Myocyte (in vitro differentiated cells): Measurements from ENCODE around the gene NGB. TPM values are rescaled to one million over a fixed set of nuclear protein-coding genes. Genes with fewer than 3 reads are reported as not detected.
A peak's percentile ranks its signal among the peaks of the same experiment; 100 is the strongest.
"Not testable (repeated sequence)": the region's sequence is repeated elsewhere in the genome, so short reads cannot be mapped to it uniquely, and the experiment has no call there.

ENCODE experiments used
- DNase-seq: peaks from one replicate; pipeline ENCODE4 v3.0.0-alpha.2; 2012; ENCODE audit warnings: low read depth
- polyA plus RNA-seq: library from polyadenylated mRNA; unstranded; fragments of >200 nt; gene quantifications from one replicate; pipeline ENCODE4 v1.2.1, GENCODE V29; 2012; ENCODE audit warnings: missing spikeins
- total RNA-seq: library from RNA; depleted of rRNA; stranded (reverse); fragments of >200 nt; gene quantifications from 2 replicates; pipeline ENCODE4 v1.2.3, GENCODE V29; 2014

The NGB gene, protein sequence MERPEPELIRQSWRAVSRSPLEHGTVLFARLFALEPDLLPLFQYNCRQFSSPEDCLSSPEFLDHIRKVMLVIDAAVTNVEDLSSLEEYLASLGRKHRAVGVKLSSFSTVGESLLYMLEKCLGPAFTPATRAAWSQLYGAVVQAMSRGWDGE
- total RNA-seq = not detected in 2 replicates
- polyA plus RNA-seq = not detected

DNA sequence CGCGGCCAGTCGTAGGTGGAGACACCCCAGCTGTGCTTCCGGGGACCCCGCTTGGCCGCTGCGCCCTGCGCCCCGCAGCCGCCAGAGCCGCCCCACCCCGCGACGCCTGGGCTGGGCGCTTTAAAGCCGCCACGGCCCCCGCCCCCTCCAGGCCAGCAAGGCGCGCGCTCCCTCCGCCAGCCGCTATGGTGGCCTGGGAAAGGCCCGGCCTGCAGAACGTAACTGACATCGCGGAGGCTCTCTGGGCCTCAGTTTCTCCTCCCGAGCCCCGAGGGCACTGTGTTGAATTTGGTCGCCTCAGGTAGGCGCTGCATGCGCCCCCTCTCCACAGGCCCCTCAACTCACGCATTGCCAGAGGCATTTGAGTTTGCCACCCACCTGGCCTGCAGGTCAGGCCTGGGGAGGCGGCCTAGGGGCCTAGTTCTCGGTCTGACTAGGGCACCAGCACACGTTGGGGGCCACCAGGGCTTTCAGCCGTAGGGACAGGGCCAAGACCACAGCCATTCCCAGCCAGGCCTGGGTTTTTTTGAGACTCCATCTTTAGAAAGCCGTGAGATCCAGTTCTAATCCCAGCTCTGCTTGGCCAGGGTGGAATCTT, at the start of gene NGB:
TSS of gene NGB (minus strand) at position 94 of the 598 bp plus-strand sequence. CDS start 269 bp downstream, outside the sequence.
- no peak for DNase-seq

DNA sequence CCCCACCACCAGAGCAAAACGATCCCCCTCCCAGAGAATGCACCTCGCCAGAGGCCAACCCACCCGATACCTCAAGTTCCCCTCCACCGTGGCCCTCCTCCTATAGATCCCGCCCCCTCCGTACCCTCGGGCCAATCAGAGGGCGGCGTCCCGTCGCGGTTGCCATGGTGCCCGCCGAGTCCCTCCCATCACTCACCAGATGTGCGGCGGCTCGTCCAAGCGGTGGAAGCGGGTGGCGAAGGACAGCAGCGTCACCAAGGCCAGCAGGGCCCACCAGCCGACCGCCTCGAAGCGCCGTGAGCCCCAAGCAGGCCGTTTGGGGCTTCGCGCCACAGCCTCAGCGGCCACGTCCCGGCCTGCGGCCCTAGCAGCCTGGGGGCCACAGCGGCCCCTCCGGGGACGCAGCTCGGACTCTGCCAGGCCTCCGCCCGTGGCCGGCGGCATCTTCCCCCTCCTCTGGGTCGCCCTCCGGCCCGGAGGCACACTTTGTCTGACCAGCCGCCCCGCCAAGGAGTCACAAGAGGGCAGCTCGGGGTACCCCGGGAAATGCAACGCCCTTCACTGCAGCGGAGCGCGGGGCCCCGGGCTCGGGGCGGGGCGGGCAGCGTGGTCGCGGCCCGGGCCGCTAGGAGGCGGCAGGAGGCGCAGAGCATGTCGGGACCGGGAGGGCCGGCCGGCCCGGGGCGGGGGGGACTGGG, 49.4 kb upstream of the NGB start, which contains the start of gene POMT2:
TSS of gene POMT2 (minus strand) at position 646 of the 698 bp plus-strand sequence. CDS start at position 444, 202 bp downstream.
- peak; percentile 92 for DNase-seq

DNA sequence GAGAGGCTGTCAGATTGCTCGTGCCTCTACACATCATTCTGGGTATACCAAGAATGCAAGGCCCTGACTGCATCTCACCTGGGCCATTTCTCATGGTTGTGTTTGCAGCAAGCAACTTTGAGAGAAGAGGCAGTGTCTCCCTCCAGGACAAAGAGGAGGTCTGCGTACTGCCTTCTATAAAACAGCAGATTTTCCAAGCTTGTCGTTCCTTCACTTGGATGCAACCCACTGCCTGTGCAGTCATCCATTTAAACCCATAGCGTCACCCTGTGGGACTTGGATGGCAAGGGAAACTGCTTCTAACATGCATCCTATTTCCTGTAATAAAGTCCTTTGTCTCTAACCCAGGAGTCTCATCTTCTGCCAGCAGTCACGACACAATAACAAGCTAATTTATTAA, 48.4 kb upstream of the NGB start:
- DNase-seq = no peak

DNA sequence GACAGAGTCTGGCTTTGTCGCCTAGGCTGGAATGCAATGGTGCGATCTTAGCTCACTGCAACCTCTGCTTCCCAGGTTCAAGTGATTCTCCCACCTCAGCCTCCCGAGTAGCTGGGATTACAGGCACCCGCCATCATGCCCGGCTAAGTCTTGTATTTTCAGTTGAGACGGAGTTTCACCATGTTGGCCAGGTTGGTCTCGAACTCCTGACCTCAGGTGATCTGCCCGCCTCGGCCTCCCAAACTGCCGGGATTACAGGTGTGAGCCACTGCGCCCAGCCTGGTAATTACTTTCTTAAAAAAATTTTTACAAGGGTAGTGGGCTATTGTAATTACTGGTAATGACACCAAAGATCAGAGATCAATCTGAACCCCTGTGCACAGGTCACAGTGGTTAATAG, 47.8 kb upstream of the NGB start:
- not testable (repeated sequence) for DNase-seq

DNA sequence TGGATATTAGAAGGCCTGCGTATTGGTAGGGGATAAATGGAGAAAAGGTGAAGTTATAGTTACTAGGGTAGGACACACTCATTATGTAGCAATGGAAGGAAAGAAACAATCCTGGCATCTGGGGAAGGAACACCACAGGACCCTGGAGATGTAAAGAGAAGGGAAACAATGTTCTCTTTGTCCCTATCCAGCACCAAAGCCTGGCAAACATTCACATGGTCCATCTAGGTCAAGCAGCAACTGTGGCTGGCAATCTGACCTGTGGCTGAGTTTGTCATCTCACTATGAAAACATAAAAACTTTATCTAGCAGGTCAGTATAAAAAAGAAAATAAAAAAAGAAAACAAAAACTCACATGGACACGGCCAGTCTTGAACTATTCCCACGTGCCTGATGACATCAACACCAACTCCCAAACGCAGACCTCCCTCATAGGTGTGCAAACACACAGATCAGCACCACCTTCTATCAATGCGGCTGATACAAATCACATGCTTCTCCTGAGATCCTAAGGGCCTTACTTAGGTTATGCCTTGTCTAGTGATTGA, 47.1 kb upstream of the NGB start:
- DNase-seq = peak; percentile 17

DNA sequence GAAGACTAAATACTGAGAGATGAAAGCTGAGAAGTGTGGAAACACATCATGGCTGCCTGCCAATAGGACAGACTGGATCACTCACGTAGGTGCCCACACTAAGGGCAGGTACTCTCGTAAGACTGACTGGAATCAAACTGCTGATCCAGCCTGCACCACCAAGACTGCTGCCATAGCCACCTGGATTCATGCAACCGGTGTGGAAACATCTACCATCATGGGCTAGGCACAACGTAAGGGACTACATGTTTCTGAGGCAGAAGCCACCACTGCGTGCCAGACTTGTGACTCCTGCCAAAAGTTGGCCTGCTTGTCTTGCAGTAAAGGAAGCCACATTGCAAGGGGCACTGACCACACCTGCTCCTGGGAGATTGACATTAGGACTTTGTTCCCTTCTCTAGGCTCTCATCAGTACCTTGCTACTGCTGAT, 45.9 kb upstream of the NGB start:
- DNase-seq = peak; percentile 19

DNA sequence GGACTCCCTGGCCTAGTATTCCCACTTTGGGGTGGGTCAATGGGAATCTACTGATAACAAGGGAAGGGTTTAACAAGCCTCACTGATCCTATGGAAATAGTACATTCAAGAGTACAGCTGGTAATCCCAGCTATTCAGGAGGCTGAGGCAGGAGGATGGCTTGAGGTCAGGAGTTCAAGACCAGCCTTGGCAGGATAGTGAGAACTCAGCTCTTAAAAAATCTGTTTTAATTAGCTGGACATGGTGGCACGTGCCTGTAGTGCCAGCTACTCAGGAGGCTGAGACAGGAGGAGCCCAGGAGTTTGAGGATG, 45.1 kb upstream of the NGB start:
- DNase-seq = no peak

DNA sequence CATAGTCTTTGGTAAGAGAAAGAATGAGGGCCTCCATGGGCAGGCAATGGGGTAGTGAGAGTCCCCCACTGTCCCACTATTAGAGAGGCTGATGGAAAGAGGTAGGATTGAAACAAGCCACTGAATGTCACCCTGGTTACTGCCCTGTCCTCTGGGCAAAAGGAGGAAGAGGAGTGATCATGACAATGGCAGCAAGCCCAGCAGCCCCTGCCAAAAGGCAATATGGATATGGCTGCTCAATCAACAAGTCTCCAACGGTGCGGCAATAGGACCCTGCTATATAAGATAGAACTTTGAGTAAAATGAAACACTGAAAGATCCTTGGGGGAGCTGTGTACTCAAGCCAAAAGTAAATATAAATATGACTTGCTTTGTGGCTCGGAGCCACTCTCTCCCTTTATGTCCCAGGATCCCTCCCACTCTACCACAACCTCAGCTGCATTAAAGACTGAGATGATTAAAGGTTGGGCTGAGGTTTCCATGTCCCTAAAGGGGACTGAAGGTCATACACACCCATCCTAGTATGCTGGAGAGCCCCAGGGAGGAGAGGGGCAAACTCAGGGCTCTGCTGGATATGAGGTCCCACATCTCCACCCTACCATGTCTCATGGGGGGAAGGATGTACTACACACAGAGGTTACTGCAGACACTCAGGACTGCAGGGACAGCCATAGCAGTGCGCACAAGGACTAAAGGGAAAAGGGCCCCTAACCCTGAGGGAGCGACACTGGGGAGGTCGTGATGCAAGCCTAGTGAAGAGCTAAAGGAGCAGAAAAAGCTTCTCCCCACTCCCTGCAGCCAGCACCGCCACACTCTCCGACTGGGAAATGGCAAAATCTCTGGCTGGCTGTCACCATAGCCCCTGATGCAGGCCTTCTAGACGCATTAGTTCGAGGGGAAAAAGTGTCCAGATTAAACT, 43.8 kb upstream of the NGB start:
- DNase-seq = no peak

DNA sequence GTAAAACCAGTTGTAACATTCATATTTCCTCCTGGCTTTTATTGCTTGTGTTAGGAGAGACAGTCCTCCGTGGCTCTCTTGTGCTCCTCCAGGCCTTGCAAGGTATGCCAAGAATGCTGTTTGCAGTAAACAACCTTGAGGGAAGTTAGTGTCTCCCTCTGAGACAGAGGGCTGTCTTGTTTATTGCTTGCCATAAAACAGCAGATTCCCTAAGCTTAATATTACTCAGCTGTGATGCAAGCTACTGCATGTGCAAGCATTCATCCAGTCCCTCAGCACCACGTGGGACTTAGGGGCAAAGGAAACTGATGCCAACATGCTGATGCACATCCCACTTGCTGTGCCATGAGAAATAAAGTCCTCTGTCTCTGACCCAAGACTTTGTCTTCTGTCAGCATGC, 43.0 kb upstream of the NGB start:
- peak; percentile 57 for DNase-seq

DNA sequence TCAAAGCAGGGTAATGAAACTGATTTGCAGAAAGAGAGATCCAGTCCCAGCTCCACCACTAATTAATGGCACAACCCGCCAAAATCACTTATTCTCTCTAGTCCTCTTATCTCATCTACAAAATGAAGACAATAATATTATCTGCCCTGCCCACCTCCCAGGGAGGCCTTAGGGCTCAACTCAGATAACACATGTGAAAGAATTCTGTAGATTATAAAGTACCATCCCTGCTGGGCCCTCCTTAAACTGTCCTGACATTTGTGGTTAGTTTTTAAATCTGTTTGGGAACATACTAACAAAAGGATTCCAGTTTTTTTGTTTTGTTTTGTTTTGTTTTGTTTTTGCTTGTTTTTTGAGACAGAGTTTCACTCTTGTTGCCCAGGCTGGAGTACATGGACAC, 42.4 kb upstream of the NGB start:
- no peak for DNase-seq

DNA sequence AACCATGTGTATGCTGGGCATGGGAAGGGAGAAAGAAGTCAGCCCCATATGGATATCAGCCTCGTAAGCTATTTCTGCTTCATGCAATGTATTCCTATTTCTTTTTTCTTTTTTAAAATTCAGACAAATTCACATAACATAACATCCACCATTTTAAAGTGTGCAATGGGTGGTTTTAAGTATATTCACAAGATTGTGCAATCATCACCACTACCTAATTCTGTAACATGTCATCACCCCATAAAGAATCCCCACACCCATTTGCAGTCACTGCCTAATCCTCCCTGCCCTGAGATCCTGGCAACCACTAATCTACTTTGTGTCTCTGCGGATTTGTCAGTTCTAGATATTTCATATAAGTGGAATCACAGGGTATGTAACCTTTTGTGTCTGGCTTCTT, 40.2 kb upstream of the NGB start:
- DNase-seq = peak; percentile 32

DNA sequence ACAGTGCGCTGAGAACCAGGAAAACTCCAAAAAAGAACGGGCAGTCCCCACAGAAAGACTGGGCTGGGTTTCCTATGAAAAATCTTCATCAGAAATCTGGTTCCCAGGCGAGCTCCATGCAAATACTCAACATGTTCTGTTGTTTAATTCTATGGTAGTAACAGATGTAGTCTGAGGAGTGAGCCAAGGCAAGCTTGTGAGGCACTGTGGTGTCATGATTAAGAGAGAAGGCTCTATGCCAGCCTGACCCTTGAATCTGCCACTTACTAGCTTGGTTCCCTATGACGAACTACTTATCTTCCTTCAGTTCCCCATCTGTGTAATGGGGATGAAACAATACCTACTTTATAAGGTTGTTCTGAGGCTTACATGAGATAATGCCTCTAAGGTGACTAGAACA, 39.0 kb upstream of the NGB start:
- DNase-seq = peak; percentile 47

DNA sequence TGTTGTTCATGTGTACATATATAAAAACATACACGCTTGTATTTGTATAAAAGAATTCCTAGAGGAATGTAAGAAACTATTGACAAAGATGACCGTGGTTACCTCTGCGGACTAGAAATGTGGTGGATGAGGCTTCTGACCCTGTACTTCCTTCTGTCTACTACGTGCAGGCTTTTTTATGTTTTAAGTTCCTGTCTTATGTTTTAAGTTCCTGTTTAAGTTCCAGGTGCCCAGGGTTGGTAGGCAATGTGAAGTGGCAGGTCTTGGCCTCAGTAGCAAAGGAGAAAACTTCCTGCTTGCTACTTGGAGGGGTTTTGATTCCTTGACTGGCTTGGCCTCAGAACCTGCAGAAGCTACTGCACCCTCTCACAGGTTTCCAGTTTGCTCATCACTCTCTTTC, 38.1 kb upstream of the NGB start:
- DNase-seq = no peak

DNA sequence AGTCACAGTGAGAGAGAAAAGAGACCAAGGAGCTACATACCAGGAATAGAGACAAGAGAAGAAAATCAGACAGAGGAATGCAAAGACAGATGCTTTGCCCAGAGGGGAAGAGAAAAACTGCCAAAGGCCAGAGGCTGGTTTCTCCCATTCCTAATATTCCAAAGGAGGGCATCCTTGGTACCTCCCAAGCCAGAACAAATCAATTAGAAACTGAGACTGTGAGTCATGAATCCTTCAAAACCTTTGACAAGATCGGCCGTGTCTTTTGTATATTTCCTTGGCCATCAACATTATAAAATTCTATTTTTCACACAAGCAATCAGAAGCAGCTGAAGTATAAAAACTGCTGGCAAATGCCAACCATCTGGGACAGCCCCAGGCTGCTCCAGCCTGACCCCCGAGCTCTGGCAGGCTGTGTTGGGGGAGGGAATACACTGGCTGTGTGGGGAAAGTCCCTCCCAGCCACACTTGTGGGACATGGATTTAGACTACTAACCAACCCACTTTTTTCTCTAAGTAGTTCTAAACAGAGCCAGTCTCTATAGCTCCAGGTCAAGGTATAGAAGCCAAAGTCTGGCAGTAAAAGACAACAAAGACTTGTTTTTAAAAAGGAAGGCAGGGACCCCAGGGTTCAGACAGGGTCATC, 36.0 kb upstream of the NGB start:
- DNase-seq = peak; percentile 74

DNA sequence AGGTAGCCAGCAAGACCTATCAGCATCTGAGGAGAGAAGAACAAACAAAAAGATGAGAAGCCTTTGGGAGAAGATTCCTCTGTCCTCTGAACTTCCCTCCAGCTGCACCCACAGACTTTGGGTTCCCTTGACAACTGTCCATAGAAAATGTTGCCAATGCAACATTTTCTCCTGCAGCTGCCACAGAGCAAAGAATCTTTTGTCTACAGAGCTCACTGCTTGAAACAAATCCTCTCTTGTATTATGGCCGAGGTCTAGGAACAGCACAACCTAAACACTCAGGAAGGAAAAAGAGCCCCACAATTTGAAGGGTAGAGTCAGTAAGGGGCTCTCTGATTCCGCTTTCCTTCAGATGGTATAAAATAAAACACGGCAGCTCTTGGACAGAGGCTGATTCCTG, 35.4 kb upstream of the NGB start:
- DNase-seq = peak; percentile 64

DNA sequence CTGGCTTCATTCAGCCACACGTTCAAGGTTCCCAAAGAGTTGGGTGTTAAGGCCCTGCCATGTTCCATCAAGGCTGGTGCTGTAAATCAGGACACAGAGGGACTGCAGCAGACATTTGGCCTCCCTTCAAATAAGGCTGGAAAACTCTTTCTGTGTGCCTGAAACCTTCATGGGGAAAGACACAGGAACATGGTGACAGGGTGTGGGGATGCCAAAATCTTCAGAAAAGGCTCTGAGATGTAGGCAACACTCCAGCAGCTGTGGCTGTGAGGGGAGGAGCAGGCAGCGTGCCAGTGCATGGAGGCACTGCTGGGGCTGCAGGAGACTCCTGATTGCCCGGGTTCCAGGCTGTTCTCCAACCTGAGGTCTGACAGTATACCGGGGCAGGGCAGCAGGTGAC, 34.7 kb upstream of the NGB start:
- DNase-seq = peak; percentile 40

DNA sequence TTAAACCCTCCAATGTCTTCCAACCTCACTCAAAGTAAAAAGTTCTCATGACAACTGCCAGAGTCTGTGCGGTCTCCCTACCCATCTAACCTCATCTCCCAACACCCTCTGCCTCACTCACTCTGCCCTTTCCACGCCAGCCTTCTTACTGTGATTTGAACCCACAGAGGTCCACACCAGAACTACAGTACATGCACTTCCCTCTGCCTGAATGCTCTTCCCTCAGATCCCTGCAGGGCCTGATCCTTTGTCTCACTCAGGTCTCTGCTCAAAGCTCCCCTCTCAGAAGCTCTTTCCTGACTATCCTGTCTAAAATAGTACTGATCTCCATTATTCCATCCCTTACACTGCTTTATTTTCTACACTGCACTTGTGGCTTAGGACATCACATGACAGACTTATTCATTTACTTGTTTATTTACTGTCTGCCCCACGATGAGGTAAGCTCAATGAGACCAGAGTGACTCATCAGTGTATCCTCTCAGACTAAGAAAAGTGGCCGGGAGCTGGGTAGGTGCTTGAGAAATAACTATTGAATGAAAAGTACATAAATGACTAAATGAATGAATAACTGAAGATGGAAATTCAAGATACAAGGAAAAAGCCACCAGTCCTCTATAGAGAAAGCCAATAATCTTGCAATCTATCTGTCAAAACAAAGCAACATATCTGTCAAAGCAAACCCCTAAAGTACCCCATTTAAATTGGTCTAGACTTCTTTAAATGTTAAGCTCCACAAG, 32.6 kb upstream of the NGB start:
- DNase-seq = peak; percentile 92

DNA sequence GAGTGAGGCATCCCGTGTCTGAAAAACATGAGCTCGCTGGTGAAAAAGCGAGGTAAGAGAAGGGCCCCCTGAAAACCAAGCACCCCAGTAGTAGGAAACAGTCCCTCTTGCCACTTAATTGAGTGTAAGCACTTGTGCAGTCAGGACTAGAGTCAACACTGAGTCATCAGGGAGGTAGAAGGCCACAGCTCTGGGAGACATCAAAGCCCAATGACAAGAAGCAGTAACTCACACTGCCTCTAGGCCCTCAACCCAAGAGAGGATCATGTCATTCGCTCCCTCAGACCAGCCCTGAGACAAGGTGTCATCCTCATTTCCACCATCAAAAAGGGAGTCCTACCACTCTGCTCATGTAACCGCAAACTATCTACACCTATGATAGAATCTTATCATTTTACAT, 31.9 kb upstream of the NGB start:
- peak; percentile 58 for DNase-seq

DNA sequence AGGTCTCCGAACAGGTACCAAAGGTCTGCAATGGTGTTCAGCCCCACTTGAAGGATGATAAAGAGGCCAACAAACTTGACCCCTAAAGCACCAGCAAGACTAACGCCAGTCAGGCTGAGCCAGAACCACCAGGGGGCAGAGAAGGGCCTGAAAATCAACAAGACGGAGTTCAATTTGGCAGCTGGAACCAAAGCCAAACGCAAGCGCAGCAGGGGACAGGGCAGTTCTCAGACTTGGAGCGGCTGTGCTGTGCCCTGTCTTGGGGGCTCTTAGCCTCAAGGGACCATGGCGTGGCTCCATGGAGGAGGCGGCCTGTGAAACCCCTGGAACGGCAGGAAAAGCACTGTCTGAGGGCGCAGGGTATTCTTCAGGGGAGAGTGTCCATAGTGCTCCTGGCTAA, 30.1 kb upstream of the NGB start:
- DNase-seq = peak; percentile 86

DNA sequence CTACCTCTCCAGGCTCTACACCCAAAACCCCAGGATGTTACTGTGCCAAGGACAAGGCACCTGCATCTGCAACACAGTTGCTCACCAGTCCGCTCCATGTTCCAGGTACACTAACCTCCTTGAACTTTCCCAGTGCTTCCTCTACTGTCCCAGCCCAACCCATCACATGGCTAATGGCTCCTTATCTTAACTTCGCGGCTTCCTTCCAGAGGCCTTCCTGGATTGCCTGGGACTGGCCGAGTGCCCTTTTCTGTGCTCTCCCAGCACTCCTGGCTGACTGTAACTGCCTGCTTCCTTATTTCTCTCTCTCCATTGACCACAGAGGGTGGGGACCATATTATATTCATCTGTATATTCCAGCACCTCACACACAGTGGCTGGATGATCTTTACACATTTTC, 28.8 kb upstream of the NGB start:
- no peak for DNase-seq
